NCI-H1930 (cell line): Measurements from ENCODE around the gene AZIN2.
"Not testable (repeated sequence)": the region's sequence is repeated elsewhere in the genome, so short reads cannot be mapped to it uniquely, and the experiment has no call there.

Source experiments
- DNase-seq, 2 experiments: peaks; one replicate each; lab custom pipeline; 2025; lab: John Stamatoyannopoulos, UW

AZIN2 gene

GRCh38 chr1:33080885-33081553, at the start of gene AZIN2:
AZIN2 (plus strand) TSS chr1:33081153; CDS start chr1:33082250, 1,097 bp downstream.
- peak; percentile 89 to 94 for DNase-seq

DNA sequence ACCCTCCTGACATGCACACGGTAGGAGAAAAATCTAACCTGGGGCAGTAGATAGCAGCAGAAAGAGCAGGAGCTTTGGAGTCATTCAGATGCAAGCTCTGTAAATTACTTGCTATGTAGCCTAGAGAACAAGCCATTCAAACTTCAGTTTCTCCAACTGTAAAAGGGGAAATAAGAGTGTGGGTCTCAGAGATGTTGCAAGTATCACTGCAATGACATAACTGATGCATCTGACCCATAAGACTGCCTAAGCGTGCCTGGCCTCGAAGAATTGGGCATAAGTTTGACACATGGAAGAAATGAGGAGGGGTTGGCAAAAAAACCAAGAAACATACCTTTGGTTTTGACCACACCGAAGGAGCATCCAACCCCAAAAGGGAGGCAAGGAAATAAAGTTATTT, 49.4 kb upstream of the AZIN2 start:
- no peak for DNase-seq

GRCh38 chr1:33032126-33032869, 48.7 kb upstream of the AZIN2 start:
- no peak for DNase-seq

GRCh38 chr1:33036051-33036525, 44.9 kb upstream of the AZIN2 start:
- DNase-seq = no peak

GRCh38 chr1:33036526-33037503, 44.1 kb upstream of the AZIN2 start, which contains the start of gene AK2:
AK2 (minus strand) TSS chr1:33036883; CDS start chr1:33036828, 55 bp downstream.
- DNase-seq = peak; percentile 95

GRCh38 chr1:33039840-33040239, 41.1 kb upstream of the AZIN2 start:
- DNase-seq = no peak

DNA sequence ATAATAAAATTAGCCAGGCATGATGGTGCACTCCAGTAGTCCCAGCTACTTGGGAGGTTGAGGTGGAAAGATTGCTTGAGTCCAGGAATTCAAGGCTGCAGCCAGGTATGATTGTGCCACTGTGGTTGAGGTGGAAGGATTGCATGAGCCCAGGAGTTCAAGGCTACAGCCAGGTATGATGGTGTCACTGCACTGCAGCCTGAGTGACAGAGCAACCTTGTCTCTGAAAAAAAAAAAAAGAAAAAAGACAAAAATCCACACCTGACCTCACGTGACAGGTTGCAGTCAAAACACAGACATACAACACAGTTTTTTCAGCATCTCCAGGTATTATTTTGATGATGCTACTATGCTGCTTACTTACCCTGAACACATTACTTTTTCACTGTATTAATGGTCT, 39.9 kb upstream of the AZIN2 start:
- DNase-seq = no peak

DNA sequence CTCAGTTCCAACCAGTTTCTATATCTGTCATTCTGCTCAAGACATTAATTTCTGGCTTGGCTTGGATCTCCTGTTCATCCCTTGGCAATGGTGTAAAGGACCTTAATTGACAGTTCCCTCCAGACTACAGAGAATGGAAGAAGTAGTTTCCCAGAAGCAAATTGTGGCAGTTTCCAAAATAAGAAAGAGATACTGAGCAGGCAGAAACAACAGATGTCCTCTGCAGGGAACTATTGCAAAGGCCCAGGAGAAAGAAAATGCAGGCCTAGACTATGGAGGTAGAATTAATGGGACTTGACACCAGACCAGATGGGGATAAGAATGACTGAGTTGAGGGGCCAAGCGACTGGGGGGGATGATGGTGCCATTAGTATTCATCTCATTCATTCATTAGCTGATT, 38.1 kb upstream of the AZIN2 start:
- DNase-seq = no peak

- DNase-seq = no peak
These were observed 37.5 kb upstream of the AZIN2 start for GRCh38 chr1:33043267-33044092.

DNA sequence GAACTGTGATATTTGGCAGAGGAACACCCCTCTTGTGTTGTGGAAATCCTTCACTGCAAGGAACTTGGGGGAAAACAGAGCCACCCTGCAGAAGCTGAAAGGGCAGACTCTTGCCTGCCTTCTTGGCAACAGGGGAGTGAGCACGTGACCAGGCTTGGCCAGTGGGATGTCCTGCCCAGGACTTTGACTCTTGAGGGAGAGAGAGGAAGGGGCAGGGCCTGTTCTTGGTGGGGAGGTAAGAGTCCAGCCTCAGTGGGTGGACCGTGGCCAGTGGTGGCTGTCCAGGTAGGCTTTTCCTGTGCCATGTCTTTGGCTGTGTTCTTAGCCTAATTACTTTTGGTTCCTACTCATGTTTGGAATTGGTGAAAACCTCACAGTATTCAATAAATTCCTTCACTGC, 35.7 kb upstream of the AZIN2 start:
- no peak for DNase-seq

DNA sequence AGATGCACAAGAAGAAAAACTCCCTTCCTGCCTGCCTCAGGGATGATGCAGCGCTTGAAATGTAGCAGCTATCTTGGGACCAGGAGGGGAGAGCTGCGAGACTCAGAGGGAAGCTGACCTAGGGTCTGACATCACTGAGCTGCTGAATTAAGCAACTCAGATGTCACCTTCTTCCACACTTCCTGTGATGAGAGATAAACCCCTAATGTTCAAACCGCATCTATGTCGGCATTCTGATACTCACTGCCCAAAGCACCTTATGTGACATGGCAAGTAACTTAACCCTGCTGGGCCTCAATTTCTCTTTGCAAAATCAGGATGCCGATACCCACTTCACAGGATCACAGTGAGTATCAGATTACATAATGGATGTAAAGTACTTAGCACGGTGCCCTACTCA, 35.1 kb upstream of the AZIN2 start:
- no peak for DNase-seq

DNA sequence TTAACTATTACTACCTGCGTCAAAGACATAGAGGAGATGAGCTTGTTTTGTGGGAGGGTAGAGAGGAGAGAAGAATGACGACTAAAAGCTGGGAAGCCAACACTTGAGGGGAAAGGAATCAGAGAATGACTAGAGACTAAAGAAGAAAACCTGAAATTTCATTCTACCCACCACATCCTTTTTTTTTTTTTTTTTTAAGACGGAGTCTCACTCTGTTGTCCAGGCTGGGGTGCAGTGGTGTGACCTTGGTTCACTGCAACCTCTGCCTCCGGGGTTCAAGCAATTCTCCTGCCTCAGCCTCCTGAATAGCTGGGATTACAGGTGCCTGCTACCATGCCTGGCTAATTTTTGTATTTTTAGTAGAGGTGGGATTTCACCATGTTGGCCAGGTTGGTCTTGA, 34.7 kb upstream of the AZIN2 start:
- not testable (repeated sequence) for DNase-seq

DNA sequence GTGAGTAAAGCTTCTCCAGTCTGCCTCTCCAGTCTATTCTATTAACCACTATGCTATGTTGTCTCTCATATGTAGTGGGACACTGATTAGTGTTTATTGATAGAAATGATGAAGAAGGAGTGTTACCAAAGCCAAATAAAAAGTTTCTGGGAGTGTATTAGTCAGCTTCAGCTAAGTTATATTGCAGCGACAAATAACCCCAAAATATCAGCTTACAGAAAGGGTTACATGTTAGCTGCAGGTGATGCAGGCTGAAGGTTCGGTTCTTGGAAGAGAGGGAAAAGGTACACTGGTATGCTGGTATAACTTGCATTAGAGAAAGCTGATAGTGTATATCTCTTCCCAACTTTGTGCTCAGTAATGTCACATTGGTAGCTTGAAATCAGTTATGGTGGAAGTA, 33.7 kb upstream of the AZIN2 start:
- no peak for DNase-seq

- DNase-seq = no peak
These were observed 33.1 kb upstream of the AZIN2 start for GRCh38 chr1:33047839-33048305.

DNA sequence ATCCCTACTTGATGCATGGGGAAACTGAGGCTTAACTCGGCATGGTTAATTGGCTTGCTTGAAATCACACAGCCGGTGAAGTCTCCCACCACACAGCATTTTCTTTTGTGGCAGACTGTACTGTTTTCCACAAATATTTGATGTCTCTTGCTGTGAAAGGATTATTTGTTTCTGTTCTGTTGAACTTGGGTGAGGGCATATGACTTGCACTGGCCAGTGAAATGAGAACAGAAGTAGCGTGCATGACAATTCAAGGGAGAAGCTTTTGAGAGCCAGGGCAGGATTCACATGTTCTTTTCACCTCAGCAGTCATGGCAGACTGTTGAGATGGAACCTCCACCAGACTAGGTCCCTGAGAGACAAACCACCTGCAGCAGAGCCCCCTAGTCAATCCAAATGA, 32.5 kb upstream of the AZIN2 start:
- DNase-seq = no peak

DNA sequence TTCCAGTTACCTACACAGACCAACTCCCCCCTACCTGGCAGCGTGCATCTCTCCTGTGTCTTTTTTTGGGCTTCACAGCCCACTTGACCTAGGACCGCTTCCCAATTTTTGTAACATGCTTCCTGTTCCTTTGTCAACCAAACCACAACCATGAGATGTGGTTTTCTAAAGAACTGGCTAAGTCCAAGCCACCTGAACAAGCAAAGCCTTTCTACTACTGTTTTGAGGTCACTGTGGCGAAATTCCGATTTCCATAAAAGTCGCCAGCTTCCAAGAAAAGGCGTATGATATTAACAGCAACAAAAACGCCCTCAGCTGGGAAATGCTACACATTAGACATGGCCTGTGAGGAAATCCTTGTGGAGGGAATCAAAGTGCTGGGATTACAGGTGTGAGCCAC, 31.6 kb upstream of the AZIN2 start:
- no peak for DNase-seq

DNA sequence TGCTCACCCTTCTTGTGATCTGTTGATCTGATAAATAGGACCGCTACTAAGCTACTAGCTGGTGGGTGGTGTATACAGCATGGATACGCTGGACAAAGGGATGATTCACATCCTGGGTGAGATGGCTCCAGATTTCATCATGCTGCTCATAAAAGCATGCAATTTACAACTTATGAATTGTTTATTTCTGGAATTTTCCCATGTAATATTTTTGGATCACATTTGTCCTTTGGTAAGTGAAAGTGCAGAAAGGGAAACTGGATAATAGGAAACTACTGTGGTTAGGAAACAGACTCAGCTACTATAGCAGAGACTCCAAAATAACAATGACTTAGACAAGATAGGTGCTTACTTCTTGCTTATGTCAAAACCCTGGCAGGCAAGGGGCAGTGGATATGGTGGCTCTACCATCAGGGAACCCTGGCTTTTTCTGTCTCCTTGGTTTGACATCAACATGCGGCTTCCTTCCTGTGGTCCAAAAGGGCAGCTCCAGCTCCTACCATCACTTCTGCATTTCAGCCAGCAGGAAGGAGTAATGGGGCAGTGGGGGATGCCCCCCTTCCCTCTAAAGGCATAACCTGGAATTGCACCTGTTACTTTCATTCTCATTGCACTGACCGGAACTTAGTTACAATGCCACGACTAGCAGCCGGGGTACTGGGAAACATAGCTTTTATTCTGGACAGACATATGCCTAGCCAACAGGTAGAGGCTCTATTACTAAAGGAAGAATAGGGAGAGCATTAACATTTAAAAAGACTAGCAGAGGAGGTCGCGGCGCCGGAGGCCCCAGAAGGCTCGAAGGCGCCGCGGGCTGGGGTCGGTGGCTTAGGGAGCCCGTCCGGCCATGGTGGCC, 30.5 kb upstream of the AZIN2 start:
- DNase-seq = peak in 1 of 2 experiments; percentile 9

- DNase-seq = peak; percentile 31 to 57
These were observed 25.5 kb upstream of the AZIN2 start for GRCh38 chr1:33055210-33056008.

- no peak for DNase-seq
These were observed 24.5 kb upstream of the AZIN2 start for GRCh38 chr1:33056426-33056825.
